H1 (cell line): ENCODE data around the gene PKD2. TPM values are rescaled to one million over a fixed set of nuclear protein-coding genes. Genes with fewer than 3 reads are reported as not detected.

Experiments used
- ATF3 ChIP-seq: IDR thresholded peaks from 2 replicates; pipeline ENCODE4 v1.6.1; 2011; ENCODE audit warnings: low read depth, mild to moderate bottlenecking, low read length; ENCODE audit not compliant: insufficient read depth
- CHD7 ChIP-seq: fragments of 300-600 bp; sonication (generic); IDR thresholded peaks from 2 replicates; pipeline ENCODE4 v1.7.1; 2012; ENCODE audit warnings: low read length, moderate library complexity, mild to moderate bottlenecking, inconsistent platforms; ENCODE audit not compliant: insufficient replicate concordance
- KDM1A ChIP-seq: fragments of 200-600, 300-600 bp; sonication (generic); IDR thresholded peaks from 2 replicates; pipeline ENCODE4 v1.7.1; 2016; ENCODE audit warnings: mild to moderate bottlenecking, low read length, borderline replicate concordance
- KDM4A ChIP-seq: IDR thresholded peaks from one replicate; pipeline ENCODE4 v1.7.1; 2012; ENCODE audit warnings: low read depth, mild to moderate bottlenecking, moderate library complexity, low read length, inconsistent platforms; ENCODE audit not compliant: severe bottlenecking
- POLR2AphosphoS5 ChIP-seq: IDR thresholded peaks from 2 replicates; pipeline ENCODE4 v1.6.1; 2011; ENCODE audit warnings: low read depth, low read length
- RXRA ChIP-seq: IDR thresholded peaks from 2 replicates; pipeline ENCODE4 v1.6.1; 2011; ENCODE audit warnings: low read depth, mild to moderate bottlenecking, low read length, moderate library complexity; ENCODE audit not compliant: insufficient read depth
- SRF ChIP-seq: IDR thresholded peaks from 2 replicates; pipeline ENCODE4 v1.6.1; 2011; ENCODE audit warnings: mild to moderate bottlenecking, low read depth, low read length, moderate library complexity
- polyA plus RNA-seq, 7 experiments: library from polyadenylated mRNA; depleted of rRNA in 3 of 7; stranded (reverse) in 5 of 7; unstranded in 2 of 7; fragments of >200 nt in 5 of 7; fragments of 200-250 nt in 2 of 7; gene quantifications; 1 replicate in 5 of 7; 2 replicates in 1 of 7; 4 replicates in 1 of 7; pipeline versions ENCODE4 v1.2.1 to v1.2.3, GENCODE V29; 2011 to 2013; ENCODE audit warnings: missing spikeins in 2 of 7, mixed read lengths in 2 of 7
- total RNA-seq: library from RNA; stranded (reverse); fragmentation: NEBNext Ultra II Directional; extraction: Animal tissue kit (Norgen Biotek cat#: 25700); gene quantifications from 2 replicates; pipeline ENCODE4 v1.2.1, GENCODE V29; 2021

PKD2 gene
- total and polyA plus RNA-seq, 2 of the 8 experiments (the other 6 are each of a cell fraction or from before 2014, with no cell fraction given) = 16.0 to 32.0 TPM

GRCh38 chr4:87979810-87980209 lies 27.6 kb upstream of the PKD2 start (continued):
- TF ChIP-seq CHD7 (no peak), RXRA (no peak), ATF3 (no peak), KDM4A (no peak), KDM1A (no peak), POLR2AphosphoS5 (no peak), SRF (no peak)
